Inflammatory macrophage treated with lipopolysaccharide for 4 hours (primary cell): ENCODE data around the gene XYLT1.

Source experiments
- DNase-seq: peaks from one replicate; pipeline ENCODE4 v3.0.0-alpha.2; 2020

XYLT1 gene

DNA sequence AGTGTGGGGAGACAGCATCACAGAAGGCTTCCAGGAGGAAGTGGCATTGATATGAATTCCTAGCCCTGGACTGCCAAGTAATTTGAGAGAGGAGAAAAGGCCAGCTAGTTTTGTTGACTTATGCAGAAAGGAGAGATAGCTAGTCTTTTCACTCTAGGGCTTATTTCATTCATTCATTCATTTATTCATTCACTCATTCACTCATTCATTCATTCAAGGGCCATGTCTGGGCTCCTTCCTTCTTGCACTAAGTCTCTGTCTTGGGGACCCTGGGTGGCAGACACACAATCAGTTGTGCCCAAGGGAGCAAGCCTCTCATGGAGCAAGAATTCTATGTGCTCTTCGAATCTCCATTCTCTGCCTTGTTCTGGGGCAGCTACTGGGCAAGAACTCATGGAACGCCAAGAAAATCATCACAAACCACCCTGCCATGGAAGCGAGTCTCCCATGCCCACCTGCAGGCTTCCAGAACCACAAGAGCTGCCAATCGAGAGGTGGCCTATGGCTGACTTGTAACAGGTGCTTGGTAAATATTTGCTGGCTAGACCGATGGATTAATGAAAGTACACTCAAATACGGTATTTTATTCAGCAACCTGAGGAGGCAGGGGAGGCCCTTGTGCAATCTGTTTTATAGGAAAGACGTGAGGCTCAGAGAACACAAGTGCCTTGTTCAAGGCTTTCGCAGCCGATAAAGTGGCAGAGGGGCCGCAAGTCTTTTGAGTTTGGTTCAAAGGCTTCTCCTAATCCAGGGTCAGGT is 223.6 kb downstream of the XYLT1 start:
- no peak for DNase-seq

DNA sequence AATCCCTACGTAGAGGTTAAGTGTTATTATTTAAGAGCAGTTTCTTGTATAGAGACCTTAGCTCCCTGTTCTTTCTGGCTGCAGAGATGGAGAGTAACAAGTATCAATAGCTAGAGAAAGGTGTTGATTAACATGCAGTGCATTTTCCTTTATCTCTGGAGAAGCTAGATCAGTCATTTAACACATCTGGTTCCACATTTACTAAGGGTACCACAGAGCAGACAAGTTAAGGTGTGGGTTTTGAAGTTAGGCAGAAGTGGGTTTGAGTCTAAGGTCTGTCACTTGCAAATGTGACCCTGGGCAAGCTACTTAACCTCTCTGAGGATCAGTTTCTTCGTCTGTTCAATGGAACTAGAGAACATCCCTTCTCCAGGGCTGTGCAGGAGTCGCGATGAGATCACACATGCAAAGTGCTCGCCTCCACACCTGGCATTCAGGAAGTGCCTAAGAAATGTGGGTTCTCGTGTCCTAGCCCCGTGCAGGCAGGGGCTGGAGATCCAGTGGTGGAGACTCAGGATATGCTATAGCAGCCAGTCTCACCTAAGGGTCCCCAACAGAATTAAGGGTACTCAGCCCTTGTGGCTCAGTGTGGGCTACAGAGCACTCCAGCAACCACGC is 224.4 kb downstream of the XYLT1 start:
- no peak for DNase-seq

DNA sequence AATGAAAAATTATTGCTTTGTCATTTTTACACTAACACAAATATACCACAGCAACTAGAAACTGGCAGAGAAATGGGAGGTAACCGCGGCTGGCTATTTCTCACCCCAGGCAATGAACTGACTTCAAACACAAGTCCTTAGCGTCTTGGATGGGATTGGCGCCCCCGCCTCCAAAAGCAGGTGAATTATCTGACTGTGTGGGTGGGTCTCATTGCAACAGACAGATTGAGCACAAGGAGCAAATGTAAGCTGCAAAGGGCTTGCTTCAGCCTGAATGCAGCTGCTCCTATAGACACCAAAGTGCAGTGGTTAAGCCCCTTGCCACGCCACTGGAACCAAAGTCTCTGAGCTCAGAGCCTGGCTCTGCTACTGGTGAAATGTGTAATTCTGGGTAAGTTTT is 225.0 kb downstream of the XYLT1 start:
- DNase-seq: no peak

DNA sequence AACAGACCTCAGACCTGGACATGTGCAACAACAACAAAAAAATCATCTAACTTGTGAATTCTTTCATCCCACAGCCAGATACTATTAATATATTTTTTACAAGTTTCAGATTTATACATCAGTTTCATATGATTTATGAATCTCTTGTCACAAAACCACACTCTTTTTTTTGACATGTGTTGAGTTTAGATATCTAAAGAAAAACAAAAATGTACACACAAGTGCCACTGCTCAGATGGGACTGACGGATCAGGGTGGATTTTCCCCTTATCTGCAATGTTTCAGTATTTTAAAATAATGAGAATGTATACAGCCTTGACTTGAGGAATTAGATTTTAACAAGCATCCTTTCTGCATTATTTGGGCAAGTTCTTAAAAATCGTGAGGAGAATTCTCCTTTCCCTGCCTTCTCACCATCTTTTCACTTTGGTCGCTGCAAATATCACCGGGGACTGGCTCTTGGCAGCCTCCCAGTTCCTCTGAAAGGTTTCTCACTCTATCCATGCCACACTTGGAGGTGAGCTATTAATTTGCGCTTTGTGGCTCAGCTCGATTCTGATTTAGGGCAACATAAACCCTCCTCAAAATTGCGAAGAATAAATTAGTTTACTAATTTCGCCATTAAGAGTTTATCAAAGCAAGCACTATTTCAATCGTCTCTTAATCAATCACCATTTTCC is 225.7 kb downstream of the XYLT1 start:
- no peak for DNase-seq

DNA sequence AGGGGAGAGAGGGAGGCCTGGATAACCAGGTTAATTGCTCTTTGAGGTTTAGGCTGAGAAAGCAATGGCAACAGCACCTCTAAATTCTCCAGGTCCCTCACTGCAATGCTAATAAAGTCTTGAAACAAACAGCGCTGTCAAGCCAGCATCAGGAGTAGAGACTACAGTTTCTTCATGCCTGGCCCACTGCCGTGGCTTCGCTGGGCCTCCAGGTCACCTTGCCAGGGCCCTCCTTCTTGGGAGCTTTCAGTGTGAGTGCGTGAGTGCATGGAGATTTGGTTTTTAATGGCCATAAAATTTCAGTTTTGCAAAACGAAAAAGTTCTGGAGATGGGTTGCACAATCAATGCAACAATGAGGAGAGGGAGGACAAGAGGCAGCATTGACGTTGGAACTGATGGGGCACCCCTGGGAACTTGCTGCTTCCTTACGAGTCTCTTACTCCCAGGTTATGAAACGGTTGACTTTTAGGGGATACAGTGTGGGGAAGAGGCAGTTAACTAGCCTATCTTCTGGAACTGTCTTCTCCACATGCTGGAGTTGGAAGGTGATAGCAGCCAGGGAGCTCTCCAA is 229.4 kb downstream of the XYLT1 start:
- no peak for DNase-seq

DNA sequence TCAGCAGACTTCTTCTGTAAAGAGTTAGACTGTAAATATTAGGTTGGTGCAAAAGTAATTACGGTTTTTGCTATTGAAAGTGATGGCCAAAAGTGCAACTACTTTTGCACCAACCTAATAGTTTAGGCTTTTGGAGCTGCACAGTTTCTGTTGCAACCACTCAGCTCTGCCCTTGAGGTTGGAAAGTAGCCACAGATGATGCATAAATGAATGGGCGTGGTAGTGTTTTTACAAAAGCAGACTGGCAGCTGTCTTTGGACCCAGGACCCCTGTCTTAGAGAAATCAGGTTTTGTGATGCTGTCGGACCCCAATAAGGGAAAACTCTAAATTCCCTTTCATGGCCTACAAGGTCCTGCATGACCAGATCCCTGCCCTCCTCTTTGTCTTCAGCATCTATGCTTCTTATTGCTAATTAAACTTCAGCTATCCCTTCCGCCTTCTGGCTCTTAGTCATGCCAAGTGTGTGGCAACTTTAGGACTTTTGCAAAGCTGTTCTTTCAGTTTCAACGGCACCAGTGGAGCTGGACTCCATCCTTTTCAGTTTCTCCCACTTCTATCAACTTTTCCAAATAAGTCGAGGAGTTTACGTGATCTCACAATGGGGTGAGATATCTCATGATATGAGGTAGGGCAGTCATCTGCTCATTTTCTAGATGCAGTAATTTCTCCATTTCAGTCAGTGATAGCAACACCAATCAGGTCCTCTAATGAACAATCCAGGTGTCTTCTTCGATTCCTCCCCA is 232.3 kb downstream of the XYLT1 start:
- DNase-seq: peak; percentile 91

DNA sequence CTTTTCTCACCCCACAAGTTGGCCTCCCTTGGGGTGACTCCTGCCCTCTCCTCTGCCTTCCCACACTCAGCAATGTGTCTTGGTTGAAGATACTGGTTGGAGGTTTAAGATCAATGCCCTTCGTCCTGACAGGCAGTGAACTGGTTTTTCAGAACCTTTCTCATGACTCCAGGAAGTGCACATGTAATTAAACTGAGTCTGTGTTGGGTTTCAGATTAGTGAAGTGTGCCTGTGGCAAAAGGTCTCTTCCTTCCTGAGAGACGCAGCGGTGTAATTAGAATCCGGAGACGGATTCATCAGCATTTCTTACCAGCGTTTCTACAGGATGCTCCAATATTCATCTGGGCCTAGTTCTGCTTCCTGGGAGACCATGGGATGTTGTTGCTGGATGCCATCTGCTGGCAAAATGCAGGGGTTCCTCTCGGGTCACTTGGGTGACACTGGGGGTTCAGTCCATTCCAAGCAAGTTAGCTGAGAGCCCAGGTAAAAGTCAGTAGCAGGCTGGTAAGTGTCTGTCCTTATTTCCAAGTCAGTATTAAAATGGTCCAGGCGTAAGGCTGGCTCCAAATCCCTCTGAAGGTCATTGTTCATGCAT is 233.3 kb downstream of the XYLT1 start:
- no peak for DNase-seq

DNA sequence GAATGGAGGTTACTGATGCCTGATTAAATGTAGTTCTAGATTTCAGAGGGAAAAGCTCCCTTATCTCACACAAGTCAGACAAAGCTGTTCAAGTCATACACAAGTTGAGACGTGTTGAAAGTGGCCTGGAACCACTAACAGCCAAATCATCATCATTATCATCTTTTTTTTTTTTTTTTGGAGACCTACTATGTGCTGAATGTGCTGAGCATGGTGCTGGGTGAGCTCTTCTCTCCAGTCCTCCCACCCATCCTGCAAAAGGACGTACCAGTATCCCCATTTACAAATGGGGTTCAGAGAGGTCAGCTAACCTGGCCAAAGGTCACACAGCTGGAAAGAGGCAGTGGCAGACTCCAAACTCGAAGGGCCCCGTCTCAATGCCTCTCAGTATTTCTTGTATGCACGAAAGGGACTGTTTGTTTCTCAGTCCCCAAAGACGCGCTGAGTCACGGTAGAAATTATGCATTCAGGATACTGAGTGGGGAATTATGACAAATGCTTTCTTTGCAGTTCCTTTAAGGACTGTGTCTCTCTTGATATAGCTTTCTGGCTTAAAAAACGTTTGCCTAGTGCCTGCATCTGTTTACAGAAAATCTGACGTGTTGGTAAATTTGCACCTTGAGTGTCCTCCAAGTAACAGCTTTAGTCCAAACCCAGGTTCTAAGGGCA is 235.5 kb downstream of the XYLT1 start:
- peak; percentile 61 for DNase-seq

DNA sequence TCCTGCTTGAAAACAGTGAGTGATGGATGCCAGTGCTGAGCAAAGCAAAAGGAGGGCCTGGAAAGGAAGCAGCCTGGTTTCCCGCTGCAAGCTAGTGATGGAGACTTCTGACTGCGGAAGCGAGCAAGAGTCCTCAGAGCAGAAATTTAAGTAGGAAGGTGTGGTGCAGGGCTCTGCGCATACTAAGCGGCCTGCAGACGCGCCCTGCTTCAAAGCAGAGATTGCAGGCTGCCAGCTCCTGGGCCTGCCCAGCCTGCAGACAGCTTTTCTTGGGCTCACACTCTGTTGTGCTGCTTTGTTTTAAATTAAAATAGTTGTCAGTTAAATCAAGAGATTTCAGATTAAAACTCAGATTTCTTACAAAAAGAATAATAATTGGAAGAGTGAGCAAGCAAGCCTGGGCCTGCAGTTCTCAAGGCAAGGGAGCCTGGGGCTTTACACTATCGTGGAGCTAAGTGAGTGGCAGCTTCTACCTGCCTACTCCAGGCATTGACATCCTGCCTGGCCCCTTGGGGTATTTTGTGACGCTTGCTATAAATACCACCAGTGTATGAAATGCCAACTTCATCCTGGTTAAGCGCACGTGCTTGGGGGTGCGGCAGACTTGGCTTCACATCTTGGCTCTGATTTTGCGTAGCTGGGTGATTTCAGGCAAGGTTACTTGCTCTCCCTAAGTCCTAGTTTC is 237.3 kb downstream of the XYLT1 start:
- no peak for DNase-seq

DNA sequence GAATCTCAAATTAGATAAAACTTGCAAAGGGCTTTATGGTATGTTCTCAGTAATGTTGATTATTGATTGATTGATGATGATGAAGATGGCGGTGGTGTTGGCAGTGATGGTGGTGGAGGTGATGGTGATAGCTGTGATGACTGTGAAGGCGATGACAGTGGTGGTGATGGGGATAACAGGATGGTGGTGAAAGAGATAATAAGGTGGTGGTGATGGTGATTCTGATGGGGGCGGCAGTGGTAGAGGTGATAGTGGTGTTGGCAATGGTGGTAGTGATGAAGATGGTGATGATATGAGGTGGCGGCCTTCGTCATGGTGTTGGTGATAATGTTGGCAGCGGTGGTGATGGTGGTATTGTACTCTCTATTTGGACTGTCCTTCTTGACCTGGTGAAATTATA is 238.3 kb downstream of the XYLT1 start:
- no peak for DNase-seq

DNA sequence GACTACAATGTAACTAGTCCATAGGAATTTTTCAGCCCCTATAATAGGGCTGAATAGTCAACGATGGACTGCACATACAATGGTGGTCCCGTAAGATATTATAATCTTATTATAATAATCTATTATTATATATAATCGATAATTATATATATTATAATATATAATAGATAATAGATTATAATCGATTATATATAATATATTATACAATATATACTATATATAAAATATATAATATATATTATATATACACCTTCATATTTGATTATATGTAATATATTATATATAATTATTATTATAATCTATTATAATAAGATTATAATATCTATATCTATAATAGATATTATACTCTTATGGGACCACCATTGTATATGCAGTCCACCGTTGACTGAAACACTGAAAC is 238.8 kb downstream of the XYLT1 start:
- no peak for DNase-seq

DNA sequence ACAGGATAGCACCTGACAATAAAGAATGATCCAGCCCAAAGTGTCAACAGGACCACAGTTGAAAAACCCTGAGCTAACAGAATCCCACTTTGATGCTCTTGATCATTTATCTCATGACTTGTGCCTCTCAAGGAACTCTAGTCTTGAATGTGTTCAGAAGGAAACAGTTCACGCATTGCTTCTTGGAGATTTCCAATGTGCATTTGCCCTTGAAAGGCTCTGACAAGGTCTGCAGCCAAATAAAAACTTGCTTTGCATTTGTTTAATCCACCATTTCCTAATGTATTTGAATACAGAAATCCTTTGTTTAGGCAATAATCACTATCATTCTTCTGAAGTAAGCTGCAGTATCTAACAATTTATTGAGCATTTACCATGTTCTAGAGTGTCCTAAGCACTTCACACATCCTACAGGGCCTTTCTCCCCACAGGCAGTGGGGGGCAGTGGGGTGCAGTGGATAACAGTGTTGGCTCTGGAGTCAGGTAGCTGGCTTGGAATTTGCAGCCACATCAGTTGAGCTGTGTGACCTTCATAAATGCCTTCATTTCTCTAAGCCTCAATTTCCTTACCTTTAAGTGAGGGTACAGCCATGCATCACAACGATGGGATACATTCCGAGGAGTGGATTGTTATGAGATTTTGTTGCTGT is 239.7 kb downstream of the XYLT1 start:
- no peak for DNase-seq

DNA sequence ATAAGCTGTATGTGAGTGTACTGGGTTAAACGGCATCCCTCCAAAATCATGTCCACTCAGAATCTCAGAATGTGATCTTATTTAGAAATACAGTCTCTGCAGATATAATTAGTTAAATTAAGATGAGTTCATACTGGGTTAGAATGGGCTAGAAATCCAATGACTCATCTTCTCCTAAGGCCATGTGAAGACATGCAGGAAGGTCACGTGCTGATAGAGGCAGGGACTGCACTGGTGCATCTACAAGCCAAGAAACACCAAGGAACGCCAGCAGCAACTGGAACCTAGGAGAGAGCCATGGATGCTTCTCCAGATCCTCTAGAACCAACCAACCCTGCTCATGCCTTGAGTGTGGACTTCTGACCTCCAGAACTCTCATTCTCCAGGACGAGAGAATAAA is 241.0 kb downstream of the XYLT1 start:
- no peak for DNase-seq

DNA sequence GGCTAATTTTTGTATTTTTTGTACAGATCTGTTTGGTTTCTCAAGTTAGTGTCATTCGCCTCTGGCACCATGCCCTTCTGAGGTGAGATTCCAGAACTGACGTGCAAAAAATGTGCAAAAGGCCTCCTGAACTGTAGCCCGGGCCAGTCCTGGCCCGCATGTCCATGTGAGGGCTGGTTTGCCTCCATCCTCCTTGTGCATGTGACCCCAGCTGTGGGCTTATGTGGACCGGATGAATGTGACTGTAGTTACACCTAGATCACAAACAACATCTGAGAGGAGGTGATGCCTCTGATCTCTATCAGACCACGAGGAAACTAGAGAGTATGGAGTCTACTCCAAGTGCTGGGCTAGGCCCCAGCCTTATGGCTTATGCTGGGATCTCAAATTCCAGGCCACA is 241.6 kb downstream of the XYLT1 start:
- DNase-seq: no peak

DNA sequence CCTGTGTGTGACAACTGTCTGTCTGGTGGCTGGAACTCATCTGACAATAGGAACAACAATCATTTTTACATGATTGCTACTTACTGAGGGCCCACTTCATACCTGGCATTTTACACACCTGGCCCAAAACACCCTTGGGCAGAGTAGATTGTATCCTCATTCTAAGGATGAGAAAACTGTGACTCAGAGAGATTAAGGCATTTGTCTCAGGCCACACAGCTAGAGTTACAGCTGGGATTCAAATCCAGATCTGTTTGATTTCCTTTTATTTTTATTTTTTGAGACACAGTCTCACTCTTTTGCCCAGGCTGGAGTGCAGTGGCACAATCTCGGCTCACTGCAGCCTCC is 242.1 kb downstream of the XYLT1 start:
- no peak for DNase-seq

DNA sequence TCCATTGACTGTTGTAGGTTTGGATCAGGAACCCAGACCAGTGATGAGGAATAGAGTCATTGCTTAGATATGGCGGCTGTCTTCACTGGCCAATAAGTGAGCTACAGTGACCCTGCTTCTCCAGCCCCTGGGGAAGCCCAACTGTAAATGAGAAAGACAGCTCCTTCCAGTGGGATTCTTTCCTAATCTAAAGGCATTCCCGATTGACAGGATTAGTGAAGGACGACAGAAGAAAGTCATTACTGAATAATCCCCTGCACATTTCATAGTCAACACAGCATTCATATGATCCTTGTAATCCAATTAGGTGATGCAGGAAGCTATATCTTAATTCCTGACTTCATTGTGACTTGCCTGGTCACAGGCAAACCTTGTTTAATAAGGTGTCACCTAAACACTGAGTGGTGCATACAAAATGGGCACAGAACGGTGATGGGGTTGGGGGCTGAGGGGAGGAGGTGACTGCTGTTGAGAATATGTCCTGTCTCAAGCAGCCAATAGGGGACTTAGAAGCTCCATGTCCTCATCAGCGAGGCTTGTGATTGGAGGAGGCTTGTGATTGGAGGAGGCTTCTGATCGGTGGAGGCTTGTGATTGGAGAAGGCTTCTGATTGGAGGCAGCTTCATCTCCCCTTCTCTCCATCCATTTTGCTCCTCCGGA is 242.6 kb downstream of the XYLT1 start:
- no peak for DNase-seq

DNA sequence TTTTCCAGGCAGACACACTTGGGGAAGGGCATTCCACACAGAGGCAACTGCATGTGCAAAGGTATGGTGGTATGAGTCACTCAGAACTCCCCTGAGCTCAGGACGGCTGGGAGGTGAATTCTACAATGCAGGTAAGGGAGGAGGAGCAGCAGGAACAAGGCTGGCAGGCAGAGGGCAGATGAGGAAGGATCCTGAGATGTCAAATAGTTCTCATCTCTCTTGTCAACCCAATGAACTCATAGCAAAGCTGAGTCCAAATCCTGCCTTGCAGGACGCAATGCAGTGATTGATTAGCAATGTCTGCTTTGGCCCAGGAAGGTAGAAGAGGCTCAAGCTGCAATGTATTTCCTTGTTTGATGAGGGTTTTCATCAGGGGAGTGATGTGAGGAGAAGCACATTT is 243.5 kb downstream of the XYLT1 start:
- no peak for DNase-seq

DNA sequence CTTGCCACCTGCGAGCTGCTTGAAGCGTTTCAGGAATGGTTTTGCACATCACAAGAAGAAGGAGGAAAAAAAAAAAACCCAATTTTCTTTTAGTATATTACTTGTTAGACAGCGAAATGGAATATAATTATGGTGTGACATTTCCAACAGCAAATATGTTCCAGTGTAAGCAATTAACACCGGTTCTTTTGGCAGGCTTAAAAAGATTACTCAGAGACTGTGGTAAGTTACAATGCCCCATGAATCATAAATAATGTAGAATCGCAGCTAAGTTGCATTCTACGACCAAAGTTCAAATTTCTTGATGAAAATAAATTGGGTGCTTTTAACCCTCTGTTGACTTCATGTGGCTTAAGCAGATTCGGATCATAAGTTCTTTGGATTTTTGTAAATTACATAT is 245.2 kb downstream of the XYLT1 start:
- no peak for DNase-seq

DNA sequence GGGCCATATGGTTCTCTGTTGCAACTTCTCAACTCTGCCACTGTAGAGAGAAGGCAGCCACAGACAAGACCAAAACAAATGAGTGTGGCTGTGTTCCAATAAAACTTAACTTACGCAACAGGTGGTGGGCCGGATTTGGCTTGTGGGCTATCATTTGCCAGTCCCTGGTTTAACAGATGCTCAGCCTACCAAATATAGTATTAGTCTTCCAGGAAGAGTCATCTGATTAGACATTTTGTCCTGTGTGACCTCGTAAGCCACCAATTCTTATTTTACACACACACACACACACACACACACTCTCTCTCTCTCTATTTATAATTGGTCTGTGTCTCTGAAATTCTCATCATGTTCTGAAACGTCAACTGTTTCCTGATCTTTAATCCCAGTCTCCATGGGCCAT is 245.9 kb downstream of the XYLT1 start:
- DNase-seq: no peak

DNA sequence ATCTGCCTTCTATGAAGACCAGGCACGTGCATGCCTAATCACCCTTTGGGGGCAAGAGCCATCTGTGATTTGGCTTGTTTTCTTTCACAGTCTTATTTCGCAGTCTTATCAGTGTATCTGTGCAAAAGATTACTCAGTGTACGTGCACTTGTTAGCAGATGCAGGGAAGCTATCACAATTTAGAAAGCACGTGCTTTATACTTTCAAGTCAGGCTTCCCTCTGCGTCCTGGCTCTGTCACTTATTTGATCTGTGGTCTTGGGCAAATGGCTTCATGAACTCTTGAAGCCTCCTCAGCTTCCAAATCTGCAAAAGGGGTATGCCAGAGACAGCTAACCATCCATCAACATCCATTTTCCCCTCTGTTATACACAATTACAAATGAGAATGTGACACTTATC is 246.4 kb downstream of the XYLT1 start:
- DNase-seq: no peak

DNA sequence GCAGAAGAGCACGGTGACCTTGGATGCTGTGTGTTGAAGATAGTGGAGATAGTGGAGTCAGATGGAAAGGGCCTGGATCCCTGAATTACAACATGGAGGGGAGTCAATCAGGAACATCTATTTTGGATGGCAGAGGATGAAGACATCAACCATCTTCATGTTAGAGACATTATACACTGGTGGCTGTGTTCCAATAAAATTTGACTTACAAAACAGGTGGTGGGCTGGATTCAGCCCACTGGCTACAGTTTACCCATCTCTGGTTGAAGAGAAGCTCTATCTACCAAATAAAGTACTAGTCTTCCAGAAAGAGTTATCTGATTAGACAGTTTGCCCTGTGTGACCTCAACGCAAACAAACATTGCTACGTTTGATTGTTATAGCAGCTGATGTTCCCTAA is 247.2 kb downstream of the XYLT1 start:
- no peak for DNase-seq
